Pulmonary artery endothelial cell (primary cell): ENCODE data around the gene ITSN1. TPM values are rescaled to one million over a fixed set of nuclear protein-coding genes. Genes with fewer than 3 reads are reported as not detected.
A peak's percentile ranks its signal among the peaks of the same experiment; 100 is the strongest.

ENCODE experiments used
- DNase-seq: peaks from one replicate; pipeline ENCODE4 v3.0.0-alpha.2; 2011; ENCODE audit warnings: low read depth, low spot score
- total RNA-seq: library from RNA; depleted of rRNA; stranded (reverse); fragments of >200 nt; gene quantifications from 2 replicates; pipeline ENCODE4 v1.2.3, GENCODE V29; 2014

The ITSN1 gene
- total RNA-seq, 1 donor from 2014 or later: 66.4 TPM

DNA sequence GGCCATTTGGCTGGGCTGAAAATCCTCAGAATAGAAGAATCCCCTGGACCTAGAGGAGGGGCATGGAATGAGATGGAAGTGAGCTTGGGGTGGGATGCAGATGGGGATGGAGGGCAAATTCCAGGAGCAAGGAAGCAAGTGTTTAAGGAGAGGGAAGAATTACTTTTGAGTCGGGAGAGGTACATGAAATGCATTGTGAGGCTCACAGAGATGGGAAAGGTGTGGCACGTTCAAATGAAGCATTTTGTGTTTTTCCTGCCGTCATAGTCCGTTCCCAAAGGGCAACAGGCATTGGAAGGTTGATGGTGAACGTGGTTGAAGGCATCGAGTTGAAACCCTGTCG is 242.8 kb downstream of the ITSN1 start:
- DNase-seq: no peak

- DNase-seq: no peak
These were observed 244.0 kb downstream of the ITSN1 start for GRCh38 chr21:33886321-33886720.

DNA sequence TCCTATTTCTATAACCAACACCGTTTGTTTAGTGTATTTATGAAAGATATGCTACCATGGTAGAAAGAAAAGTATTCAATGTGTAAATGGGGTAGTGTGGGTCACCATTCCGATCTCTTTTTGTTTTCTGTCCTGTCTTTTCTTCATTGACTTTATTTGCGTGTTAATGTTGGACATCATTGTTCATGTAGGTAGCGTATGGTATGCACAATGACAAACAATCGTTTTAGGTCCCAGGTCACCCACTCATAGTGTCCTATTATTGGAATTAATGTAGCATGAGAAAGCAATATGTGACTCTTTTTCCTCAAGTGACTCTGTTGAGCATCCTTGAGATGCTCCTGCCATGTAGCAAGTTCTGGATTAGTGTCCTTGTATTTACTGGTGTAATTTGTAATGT is 247.9 kb downstream of the ITSN1 start:
- DNase-seq: no peak

DNA sequence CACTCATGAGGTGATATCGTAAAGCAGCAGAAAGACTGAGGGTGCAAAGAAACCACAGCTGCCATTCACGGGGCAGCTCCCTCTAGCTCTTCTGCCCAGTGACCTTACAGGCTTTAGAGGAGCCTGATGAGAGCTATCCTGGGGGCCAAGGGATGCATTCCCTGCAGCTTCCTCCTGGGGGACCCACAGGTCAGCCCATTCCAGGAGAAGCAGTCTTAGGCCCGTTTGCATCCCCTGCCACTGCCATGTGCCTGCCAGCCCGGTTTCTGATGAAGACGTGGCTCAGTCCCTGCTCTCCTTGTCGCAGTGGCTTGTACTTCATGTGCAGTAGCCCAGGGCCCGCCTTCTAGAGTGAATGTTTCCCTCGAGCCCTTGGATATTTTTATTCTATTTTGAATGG is 250.6 kb downstream of the ITSN1 start:
- DNase-seq: no peak

DNA sequence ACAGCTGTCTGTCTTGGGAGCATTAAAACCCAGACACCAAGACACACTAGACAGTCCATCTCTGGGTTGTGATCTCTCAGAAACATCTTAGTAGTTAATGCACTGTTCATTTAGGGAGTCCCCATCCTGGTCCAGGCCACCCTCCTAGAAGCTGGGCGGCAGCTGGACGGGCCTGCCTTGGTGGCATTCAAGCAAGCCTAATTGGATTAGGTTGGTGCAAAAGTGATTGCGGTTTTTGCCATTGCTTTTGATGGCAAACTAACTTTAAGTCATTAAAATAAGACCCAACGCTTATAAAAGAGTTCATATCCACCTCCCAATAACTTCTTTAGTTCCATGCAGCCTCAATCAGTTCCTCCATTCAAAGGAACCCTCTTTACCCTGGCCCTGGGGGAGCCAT is 251.6 kb downstream of the ITSN1 start:
- DNase-seq: no peak

DNA sequence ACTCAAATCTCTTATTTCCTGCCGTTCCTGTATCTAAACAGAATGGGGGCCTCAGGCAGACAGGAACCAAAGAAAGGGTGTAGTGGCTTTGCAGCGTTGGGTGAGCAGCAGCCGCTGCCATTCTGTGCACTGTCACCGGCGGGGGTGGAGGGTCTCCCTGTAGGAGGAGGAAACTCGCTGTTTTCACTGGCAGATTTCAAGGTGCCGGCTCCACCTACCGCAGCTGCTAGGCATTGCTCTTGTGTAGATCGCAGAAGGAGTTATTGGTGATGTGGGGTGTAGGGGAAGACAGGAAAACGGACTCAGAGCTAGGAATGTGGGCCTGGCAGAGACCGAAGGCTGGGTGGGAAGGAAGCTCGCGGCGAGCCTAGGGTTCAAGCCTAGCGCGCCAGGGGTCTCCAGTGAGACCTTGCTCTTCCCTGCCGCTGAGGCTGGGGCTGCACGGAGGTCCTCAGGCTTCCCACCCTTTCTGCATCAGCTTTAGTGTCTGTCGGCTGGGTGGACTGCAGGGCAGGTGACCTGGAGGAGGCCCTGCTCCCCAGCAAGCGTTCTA is 252.5 kb downstream of the ITSN1 start:
- DNase-seq: peak; percentile 75

DNA sequence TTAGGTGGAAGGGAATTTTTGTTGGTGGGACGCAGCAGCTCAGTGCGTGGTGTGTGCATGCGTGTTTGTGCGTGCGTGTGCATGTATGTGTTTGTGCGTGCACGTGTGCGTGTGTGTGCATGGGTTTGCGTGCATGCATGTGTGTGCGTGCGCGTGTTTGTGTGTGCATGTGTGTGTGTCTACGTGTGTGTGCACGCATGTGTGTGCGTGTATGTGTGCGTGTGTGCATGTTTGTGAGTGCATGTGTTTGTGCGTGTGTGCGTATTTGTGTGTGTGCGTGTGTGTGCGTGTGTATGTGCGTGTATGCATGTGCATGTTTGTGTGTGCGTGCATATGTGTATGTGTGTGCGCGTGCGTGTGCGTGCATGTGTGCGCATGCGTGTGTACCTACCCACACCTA is 253.1 kb downstream of the ITSN1 start:
- DNase-seq: no peak

- DNase-seq: no peak
These were observed 254.4 kb downstream of the ITSN1 start for GRCh38 chr21:33896691-33897090.

GRCh38 chr21:33897098-33897497 is 254.8 kb downstream of the ITSN1 start:
- DNase-seq: no peak

- DNase-seq: no peak
These were observed 255.4 kb downstream of the ITSN1 start for GRCh38 chr21:33897739-33898138.

- DNase-seq: no peak
These were observed 256.3 kb downstream of the ITSN1 start for GRCh38 chr21:33898586-33898985.

DNA sequence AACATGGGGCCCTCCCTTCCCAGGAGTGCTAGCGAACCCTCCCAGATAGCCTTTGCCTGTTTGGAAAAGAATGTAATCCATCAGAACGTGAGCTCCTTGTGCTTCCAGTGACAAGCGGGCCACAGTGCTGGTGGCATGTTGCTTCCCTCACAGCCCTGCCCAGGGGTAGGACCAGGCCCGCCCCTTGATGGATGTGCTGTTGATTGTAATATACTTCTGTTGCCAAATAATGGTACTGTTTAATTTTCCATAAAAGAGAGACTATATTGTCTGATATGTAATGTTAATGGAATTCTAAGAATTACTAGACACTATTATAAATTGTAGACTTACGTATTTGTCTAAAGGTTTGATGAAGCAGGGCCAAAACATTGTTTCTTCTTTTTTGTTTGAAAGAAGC is 256.9 kb downstream of the ITSN1 start:
- DNase-seq: no peak

- DNase-seq: peak; percentile 24
These were observed 259.3 kb downstream of the ITSN1 start for GRCh38 chr21:33901412-33902288.

DNA sequence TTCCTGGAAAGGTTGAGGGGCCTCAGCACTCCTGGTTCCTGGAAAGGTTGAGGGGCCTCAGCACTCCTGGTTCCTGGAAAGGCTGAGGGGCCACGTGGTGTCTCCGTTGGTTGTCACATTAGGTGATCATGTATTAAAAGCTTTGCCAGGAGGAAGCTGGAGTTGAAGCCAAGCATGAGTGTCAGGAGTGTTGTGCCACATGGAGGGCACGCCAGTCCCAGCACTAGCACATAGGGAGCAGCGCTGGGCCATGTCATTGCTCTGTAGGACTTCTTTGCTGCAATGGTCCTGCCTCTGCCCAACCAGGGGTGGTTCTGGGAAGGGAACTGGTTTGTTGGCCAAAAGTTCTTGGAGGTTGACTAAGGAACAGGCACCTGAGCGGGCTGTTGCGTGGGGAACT is 260.0 kb downstream of the ITSN1 start:
- DNase-seq: no peak

- no peak for DNase-seq
These were observed 261.7 kb downstream of the ITSN1 start for GRCh38 chr21:33904041-33904440.

- DNase-seq: no peak
These were observed 266.5 kb downstream of the ITSN1 start for GRCh38 chr21:33908760-33909159.

DNA sequence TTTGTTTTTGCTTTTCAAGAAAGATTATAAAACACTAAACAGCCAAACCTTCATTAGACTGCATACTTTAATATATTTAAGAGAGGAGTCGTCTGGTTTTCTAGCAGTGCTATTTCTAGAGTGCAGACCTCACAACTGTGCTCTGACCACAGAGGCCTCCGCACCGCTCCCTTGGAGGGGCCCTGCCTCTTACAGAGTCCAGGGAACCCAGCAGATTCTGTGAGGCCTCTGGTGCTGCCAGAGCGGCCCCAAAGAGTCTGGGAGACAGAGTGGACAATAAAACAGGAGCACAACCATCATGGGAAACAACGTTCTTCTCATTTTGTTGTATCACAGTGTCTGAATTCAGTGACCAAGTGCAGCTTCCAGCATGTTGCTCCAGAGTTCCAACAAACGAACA is 267.5 kb downstream of the ITSN1 start:
- DNase-seq: no peak

DNA sequence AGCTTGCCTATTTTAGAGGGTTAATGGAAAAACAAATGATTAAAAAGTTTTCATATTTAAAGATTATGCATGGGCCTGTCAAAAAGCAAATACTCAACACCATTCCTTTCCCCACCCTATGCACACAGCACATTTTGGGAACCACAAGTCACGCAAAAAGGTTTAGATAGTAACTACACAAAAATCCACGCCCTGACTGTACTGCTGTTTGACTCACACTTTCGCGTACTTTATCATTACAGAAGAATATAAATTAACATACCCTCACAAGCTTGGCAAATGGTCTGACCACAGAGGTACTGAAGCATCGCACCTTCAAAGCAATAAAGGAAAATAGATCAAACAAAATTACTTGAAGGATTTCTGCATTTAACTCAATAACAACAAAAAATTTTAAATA is 271.9 kb downstream of the ITSN1 start:
- no peak for DNase-seq

- DNase-seq: peak; percentile 96
These were observed 273.3 kb downstream of the ITSN1 start, which contains the start of gene ATP5PO for GRCh38 chr21:33915368-33916199. TSS of gene ATP5PO (minus strand) at chr21:33915804. CDS start at chr21:33915763, 41 bp downstream.

- no peak for DNase-seq
These were observed 273.9 kb downstream of the ITSN1 start for GRCh38 chr21:33916200-33916567.

- no peak for DNase-seq
These were observed 275.1 kb downstream of the ITSN1 start for GRCh38 chr21:33917421-33917820.

- DNase-seq: no peak
These were observed 281.9 kb downstream of the ITSN1 start for GRCh38 chr21:33924079-33924765.
